ENCODE data around the gene NEURL4.

GRCh38 chr17:7341842-7342241 is 12.7 kb upstream of the NEURL4 start:
- no peak for TF ChIP-seq RFX5 (IDR thresholded peaks at IDR 0.05)
- no peak for TF ChIP-seq EP300 (IDR thresholded peaks at IDR 0.05)
- no peak for TF ChIP-seq CTCF (IDR thresholded peaks at IDR 0.05)
- no peak for TF ChIP-seq ZFP36 (IDR thresholded peaks at IDR 0.05; ENCODE audit: borderline replicate concordance, partially characterized antibody)
- no peak for TF ChIP-seq RNF2 (IDR thresholded peaks at IDR 0.05; ENCODE audit: borderline replicate concordance, low read depth)
- no peak for TF ChIP-seq MAZ (IDR thresholded peaks at IDR 0.05; ENCODE audit: borderline replicate concordance, low read depth, low read length)
- TF ChIP-seq TP53 (CRISPR knock-in tag; IDR thresholded peaks at IDR 0.05): no peak
- no peak for TF ChIP-seq POLR2A (IDR thresholded peaks at IDR 0.05; ENCODE audit: low read length)
- no peak for TF ChIP-seq HOXB5 (CRISPR knock-in tag; IDR thresholded peaks at IDR 0.05)
- TF ChIP-seq ESRRA (IDR thresholded peaks at IDR 0.05; ENCODE audit: borderline replicate concordance, low read length): no peak
- no peak for TF ChIP-seq NFE2L2 (conservative IDR thresholded peaks at IDR 0.05; ENCODE audit: low read length)
- no peak for TF ChIP-seq USF2 (IDR thresholded peaks at IDR 0.05)
- TF ChIP-seq ELK1 (IDR thresholded peaks at IDR 0.05; ENCODE audit: low read depth, low read length): no peak
- no peak for TF ChIP-seq MAX (IDR thresholded peaks at IDR 0.05)
